AG04450 (cell line): Measurements from ENCODE around the gene GRIA3. TPM values are rescaled to one million over a fixed set of nuclear protein-coding genes. Genes with fewer than 3 reads are reported as not detected.
"Not testable (repeated sequence)": the region's sequence is repeated elsewhere in the genome, so short reads cannot be mapped to it uniquely, and the experiment has no call there.

Source experiments
- CTCF ChIA-PET: fragments of 300-600, 350-600 bp; formaldehyde crosslinking; extraction: SDS; loops from one replicate; lab custom pipeline; 2022; ENCODE audit warnings: antibody characterized with exemption, inconsistent platforms; lab: Charles Lee
- POLR2A ChIA-PET: fragments of 350-600 bp; formaldehyde crosslinking; extraction: SDS; loops from one replicate; lab custom pipeline; 2021; ENCODE audit warnings: antibody characterized with exemption, inconsistent platforms; lab: Yijun Ruan, JAX
- DNase-seq: peaks from one replicate; pipeline ENCODE4 v3.0.0-alpha.2; 2011; ENCODE audit warnings: low read depth, low spot score
- H3K27ac ChIP-seq: one replicate; pipeline ENCODE4 v1.5.1; 2012; ENCODE audit warnings: low read depth, low read length, control low read depth
- H3K27me3 ChIP-seq: one replicate; pipeline ENCODE4 v1.6.0; 2012; ENCODE audit warnings: low read length; ENCODE audit not compliant: control insufficient read depth, insufficient read depth
- H3K4me3 ChIP-seq: 2 replicates; pipeline ENCODE4 v1.5.1; 2011; ENCODE audit warnings: mild to moderate bottlenecking, low read depth, low read length, control low read depth
- H3K9me3 ChIP-seq: 2 replicates; pipeline ENCODE4 v1.5.1; 2012; ENCODE audit warnings: low read length; ENCODE audit not compliant: control insufficient read depth, insufficient read depth
- polyA plus RNA-seq: library from polyadenylated mRNA; depleted of rRNA; stranded (reverse); fragments of >200 nt; gene quantifications from 2 replicates; pipeline ENCODE4 v1.2.3, GENCODE V29; 2011
- TF ChIP-seq, protein P1 (sequence below): IDR thresholded peaks from 2 replicates; pipeline ENCODE4 v1.5.1; 2011; ENCODE audit warnings: low read depth, low read length, control low read depth, inconsistent platforms

The GRIA3 gene
- polyA plus RNA-seq, 1 experiment, result 0.06 TPM

DNA sequence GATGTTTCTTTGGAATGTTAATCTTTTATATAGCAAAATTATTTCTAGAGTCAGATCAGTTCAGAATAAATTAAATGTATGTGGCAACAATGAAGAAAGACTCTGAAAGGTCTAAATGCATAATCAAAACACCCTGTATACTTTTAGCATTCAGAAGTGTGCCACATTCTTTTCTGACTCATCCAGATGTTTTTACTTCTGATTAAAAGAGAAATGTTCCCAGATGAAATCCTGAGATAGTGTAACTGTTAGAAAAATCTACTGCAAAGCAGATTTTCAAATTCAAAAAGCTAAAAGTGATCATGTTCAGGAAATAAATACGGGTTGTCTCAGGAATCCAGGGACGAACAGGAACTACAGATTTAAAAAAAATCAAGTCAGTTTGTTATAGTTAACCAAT lies 241.4 kb downstream of the GRIA3 start:
- no peaks in the 10 kb centered on the region for H3K27me3 ChIP-seq
- no peak overlapping the region for H3K27ac ChIP-seq
- no peak overlapping the region for H3K4me3 ChIP-seq
- ChIA-PET CTCF (no interaction called here), POLR2A (no interaction called here)
- TF ChIP-seq, protein P1, sequence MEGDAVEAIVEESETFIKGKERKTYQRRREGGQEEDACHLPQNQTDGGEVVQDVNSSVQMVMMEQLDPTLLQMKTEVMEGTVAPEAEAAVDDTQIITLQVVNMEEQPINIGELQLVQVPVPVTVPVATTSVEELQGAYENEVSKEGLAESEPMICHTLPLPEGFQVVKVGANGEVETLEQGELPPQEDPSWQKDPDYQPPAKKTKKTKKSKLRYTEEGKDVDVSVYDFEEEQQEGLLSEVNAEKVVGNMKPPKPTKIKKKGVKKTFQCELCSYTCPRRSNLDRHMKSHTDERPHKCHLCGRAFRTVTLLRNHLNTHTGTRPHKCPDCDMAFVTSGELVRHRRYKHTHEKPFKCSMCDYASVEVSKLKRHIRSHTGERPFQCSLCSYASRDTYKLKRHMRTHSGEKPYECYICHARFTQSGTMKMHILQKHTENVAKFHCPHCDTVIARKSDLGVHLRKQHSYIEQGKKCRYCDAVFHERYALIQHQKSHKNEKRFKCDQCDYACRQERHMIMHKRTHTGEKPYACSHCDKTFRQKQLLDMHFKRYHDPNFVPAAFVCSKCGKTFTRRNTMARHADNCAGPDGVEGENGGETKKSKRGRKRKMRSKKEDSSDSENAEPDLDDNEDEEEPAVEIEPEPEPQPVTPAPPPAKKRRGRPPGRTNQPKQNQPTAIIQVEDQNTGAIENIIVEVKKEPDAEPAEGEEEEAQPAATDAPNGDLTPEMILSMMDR, result no peak
- no peak for DNase-seq
- H3K9me3 ChIP-seq, result no peaks in the 10 kb centered on the region

DNA sequence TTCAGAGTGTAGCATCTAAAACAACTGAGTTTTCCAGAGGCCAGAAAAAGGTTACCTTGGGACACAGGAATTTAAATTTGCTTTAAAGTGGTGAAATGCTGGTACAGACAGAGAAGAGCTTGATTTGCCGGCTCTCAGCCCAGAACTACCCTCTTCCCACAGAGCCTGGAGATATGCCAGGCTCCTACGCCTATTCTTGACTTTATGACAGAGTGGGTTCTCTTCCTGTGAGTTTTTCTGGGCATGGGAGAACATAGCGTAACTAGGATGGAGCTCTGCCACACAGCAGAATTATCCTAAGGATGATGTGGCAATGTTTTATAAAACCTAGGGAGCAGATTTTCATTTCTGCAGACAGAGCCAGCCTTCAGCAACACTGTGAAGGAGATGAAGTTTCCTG lies 241.8 kb downstream of the GRIA3 start:
- CTCF ChIA-PET, result no interaction called here
- Histone ChIP-seq H3K27me3 (no peaks in the 10 kb centered on the region), H3K4me3 (no peak overlapping the region), H3K9me3 (no peaks in the 10 kb centered on the region), H3K27ac (no peak overlapping the region)
- no peak for DNase-seq
- POLR2A ChIA-PET, result no interaction called here
- TF ChIP-seq, protein P1, result no peak

DNA sequence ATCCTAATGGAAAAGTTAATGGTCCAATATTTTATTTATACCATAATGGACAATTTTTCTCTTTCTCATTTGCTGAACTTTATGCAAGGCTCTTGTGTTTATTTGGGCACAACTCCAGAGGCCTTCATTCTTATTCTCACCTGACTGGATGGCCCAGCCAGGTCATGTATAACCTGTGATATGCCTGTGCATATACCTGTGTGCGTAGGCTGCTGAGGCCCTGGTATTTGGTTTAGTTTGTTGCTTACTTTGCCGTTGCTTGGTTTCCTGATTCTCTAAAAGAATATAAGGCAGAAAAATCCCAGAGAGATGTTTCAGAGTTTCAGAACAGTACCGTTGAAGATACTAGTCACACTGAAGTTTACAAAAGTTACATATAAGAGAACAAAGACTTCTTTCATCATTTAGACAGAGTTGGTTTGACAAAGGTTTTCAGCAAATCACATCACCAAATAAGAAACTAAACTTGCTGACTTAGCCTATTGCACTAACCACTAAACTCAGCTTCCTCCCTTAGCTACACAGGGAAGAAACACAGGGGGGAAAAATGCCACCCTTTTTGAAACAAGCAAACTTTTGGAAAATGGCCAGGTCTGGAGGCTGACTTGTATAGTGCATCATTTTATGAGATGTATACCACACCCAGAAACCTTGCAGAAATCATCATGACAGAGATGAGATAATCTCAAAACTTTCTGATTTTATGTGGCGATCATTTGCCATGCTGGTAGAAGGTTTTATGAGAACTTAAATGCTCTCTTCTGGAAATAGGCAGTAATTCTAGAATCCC lies 248.5 kb downstream of the GRIA3 start:
- TF ChIP-seq, protein P1, result no peak
- ChIA-PET POLR2A (no interaction called here), CTCF (no interaction called here)
- no peak for DNase-seq
- H3K9me3 ChIP-seq, result no peaks in the 10 kb centered on the region
- no peak overlapping the region for H3K27ac ChIP-seq
- no peaks in the 10 kb centered on the region for H3K27me3 ChIP-seq
- no peak overlapping the region for H3K4me3 ChIP-seq

DNA sequence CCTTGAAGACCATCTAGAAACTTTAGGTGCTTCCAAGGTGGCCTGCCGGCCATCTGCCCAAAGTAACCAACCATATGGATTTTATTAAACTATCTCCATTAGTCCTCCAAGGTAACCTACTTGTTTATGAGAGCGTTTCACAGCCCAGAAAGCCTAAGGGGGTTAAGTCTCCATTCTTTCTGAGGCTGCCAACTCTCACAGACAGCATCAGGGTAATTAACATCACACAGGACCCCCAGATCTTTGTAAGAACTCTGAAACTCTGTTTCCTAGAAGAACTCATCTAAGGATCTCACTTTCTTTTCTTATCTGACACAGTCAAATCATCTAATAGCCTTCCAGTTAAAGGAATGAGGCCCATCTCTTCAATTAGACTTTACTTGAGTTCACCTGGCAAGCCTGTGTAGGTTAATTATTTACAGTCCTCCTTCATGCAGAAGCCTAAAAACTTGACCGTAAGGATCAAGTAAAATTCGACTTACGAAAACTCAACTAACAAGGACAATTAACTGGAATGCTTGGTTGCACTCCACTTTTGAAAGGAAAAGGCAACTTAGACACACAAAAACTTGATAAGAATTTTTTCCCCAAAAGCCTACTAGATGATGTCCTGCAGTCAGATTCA lies 252.5 kb downstream of the GRIA3 start:
- H3K4me3 ChIP-seq, result no peak overlapping the region
- TF ChIP-seq, protein P1, result no peak
- POLR2A ChIA-PET, result no interaction called here
- CTCF ChIA-PET, result interaction anchor here (0.7 kb wide), 1 partner anchor 15 kb away, joined by 4 read pairs; no protein-coding TSS in a partner anchor
- no peaks in the 10 kb centered on the region for H3K27me3 ChIP-seq
- H3K27ac ChIP-seq, result no peak overlapping the region
- no peak for DNase-seq
- H3K9me3 ChIP-seq, result no peaks in the 10 kb centered on the region

DNA sequence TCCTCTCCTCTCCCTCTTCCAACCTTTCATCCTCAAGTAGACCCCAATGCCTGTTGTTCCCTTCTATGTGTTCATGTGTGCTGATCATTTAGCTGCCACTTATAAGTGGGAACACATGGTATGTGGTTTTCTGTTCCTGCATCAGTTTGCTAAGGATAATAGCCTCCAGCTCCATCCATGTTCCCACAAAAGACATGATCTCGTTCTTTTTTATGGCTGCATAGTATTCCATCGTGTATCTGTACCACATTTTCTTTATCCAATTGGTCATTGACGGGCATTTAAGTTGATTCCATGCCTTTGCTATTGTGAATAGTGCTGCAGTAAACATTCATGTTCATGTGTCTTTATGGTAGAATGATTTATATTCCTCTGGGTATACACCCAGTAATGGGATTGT lies 255.8 kb downstream of the GRIA3 start:
- H3K27me3 ChIP-seq, POLR2A ChIA-PET, H3K27ac ChIP-seq, H3K9me3 ChIP-seq, H3K4me3 ChIP-seq, CTCF ChIA-PET, DNase-seq: not testable (repeated sequence)
